ENCODE measurements around the gene GID4.

DNA sequence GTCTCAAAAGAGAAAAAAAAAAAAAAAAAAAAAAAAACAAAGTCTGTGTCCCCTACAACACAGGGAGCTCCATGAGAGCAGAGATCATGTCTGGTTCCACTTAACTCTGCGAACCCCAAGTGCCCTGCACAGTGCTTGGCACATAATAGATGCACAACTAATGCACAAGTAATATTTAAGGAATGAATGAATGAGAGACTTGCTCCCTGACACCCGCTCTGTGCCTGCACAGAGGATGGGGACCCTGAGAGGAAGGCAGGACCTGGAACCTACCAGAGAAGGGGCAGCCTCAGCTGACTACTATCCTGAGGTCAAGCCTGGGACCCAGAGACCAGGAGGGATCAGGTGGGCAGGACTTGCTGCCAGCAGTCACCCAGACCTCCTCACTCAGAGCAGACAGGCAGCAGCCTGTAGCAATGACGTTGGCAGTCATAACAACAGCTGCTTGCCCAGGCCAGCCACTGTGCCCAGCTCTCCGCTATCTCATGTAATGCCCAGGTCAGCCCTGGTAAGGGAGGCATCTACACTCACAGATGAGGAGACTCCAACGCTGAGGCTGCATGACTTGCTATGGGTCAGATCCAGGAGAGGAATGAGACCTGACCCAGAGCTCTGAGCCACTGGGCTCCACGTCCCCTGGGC lies 72.2 kb downstream of the GID4 start:
- TF ChIP-seq POLR2AphosphoS5 (IDR thresholded peaks at IDR 0.05; ENCODE audit: low read depth, low read length) (no peak), POLR2A (IDR thresholded peaks at IDR 0.05; ENCODE audit: low read depth, low read length) (no peak)
